ENCODE results near the gene CFAP99.

The CFAP99 gene

DNA sequence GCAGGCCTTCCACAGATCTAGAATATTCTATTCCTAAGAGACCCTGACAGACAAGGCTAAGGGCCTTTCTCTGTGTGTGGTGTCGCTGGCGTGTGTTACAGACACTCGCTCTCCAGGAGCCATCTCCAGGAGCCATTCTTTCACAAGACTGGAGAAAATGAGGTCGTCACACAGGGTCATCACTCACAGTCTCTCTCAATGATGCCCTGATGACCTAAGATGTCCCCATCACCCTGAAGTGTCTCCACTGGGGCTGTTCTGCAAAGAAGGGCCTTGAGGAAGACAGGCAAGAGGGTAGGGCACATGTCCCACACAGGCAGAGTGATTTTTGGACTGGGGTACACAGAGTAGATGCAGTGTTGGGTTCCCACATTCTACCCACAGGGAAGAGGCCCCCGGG is 35.0 kb upstream of the CFAP99 start:
- H3K9me3 ChIP-seq, result no peaks in the 10 kb centered on the region
- H3K27me3 ChIP-seq, result no peaks in the 10 kb centered on the region
- DNase-seq, result no peak
- H3K4me1 ChIP-seq, result peaks cover 0 to 6% (median 0%) of the 10 kb centered on the region in 4 donors
- no peaks in the 10 kb centered on the region for H3K36me3 ChIP-seq
- intact Hi-C loops (cut with DNase I; ENCODE audit: low total_unique reads), result no loop called here
- no peak overlapping the region for H3K27ac ChIP-seq
- no peak overlapping the region for H3K4me3 ChIP-seq
- TF ChIP-seq, protein P1, sequence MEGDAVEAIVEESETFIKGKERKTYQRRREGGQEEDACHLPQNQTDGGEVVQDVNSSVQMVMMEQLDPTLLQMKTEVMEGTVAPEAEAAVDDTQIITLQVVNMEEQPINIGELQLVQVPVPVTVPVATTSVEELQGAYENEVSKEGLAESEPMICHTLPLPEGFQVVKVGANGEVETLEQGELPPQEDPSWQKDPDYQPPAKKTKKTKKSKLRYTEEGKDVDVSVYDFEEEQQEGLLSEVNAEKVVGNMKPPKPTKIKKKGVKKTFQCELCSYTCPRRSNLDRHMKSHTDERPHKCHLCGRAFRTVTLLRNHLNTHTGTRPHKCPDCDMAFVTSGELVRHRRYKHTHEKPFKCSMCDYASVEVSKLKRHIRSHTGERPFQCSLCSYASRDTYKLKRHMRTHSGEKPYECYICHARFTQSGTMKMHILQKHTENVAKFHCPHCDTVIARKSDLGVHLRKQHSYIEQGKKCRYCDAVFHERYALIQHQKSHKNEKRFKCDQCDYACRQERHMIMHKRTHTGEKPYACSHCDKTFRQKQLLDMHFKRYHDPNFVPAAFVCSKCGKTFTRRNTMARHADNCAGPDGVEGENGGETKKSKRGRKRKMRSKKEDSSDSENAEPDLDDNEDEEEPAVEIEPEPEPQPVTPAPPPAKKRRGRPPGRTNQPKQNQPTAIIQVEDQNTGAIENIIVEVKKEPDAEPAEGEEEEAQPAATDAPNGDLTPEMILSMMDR (IDR thresholded peaks at IDR 0.05), result no peak

DNA sequence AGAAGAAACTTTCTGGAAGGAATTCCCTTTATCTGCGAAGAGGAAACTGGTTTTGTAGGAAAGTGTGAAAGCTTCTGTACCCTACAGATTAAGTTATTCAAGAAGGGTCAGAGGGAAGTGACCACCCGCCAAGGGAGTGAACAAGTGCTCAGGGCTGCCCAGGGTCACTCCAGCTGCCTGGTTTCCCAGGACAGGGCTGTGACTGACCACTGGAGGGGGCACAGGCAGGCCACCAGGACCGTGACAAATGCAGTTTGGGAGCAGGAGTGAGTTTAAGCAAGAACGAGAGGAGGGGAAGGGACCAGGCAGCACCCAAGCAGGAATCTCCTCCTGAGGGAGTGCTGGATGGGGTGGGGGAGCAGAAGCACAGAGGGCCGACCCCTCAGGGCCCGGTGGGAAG is 34.5 kb upstream of the CFAP99 start:
- no peak for DNase-seq
- Histone ChIP-seq H3K9me3 (no peaks in the 10 kb centered on the region), H3K27me3 (no peaks in the 10 kb centered on the region), H3K27ac (no peak overlapping the region), H3K4me3 (no peak overlapping the region), H3K36me3 (no peaks in the 10 kb centered on the region), H3K4me1 (peaks cover 0 to 6% (median 0%) of the 10 kb centered on the region in 4 donors)
- TF ChIP-seq, protein P1 (IDR thresholded peaks at IDR 0.05), result no peak
- intact Hi-C loops (cut with DNase I; ENCODE audit: low total_unique reads), result no loop called here

DNA sequence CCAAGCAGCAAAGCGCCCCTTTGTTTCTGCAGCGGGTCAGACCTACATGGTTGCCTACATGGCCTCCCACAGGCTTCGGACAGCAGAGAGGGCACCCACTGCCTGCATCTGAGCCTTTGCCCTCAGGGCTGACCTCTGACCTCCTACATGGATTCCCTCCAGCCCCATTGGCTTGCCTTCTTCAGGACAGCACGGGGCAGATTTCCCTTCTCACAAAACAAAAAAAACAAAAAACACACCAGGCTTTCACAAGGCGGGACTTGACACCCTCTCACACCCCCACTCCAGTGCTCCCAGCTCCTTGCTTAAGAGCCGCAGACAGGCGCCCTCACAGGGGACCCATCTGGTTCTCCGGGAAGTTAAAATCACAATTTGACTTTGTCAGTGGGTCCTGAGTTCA is 33.2 kb upstream of the CFAP99 start:
- intact Hi-C loops (cut with DNase I; ENCODE audit: low total_unique reads), result no loop called here
- H3K27me3 ChIP-seq, result no peaks in the 10 kb centered on the region
- DNase-seq, result no peak
- peaks cover 0 to 6% (median 0%) of the 10 kb centered on the region in 4 donors for H3K4me1 ChIP-seq
- no peaks in the 10 kb centered on the region for H3K9me3 ChIP-seq
- TF ChIP-seq, protein P1 (IDR thresholded peaks at IDR 0.05), result no peak
- no peaks in the 10 kb centered on the region for H3K36me3 ChIP-seq
- no peak overlapping the region for H3K27ac ChIP-seq
- no peak overlapping the region for H3K4me3 ChIP-seq

DNA sequence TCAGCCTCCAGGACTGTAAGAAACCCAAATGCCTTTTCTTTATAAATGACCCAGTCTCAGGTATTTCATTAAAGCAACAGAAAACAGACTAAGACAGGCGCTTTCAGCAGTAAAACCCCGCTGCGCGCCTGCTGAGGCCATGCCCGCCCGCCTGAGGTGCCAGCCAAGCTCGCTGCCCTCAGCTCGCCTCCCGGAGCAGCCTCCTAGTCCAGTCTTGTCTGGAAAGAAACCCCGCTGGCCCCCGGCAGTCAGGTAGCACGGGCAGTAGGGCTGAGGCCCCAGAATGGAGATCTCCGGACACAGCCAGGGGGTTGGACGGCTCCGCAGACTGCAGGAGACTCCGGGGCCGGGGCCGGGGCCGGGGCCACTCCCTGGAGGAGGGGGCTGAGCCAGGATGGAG is 32.0 kb upstream of the CFAP99 start:
- Histone ChIP-seq H3K4me1 (peaks cover 0 to 6% (median 0%) of the 10 kb centered on the region in 4 donors), H3K9me3 (no peaks in the 10 kb centered on the region), H3K36me3 (no peaks in the 10 kb centered on the region), H3K27me3 (no peaks in the 10 kb centered on the region), H3K4me3 (no peak overlapping the region), H3K27ac (no peak overlapping the region)
- intact Hi-C loops (cut with DNase I; ENCODE audit: low total_unique reads), result no loop called here
- DNase-seq, result no peak
- TF ChIP-seq, protein P1 (IDR thresholded peaks at IDR 0.05), result no peak

DNA sequence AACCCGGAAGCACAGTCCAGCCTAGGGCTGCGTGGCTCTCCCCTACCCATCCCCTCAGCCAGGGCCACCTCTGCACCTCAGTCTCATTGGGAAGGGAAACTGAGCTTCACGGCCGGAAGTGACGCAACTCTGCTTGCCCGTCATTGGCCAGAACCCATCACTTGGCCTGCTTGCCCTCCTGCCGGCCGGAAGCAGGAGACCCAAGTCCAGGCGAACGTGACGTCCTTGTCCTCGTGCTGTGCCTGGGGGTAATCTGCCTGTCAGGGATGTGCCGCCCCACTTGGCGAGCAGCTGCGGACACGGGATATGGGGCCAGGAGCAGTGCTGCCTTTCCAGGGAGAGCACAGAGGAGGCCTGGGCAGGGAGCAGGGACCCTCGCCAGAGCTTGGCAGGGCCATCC is 31.5 kb upstream of the CFAP99 start:
- no peak overlapping the region for H3K4me3 ChIP-seq
- no peak for DNase-seq
- peaks cover 0 to 6% (median 0%) of the 10 kb centered on the region in 4 donors for H3K4me1 ChIP-seq
- H3K27ac ChIP-seq, result no peak overlapping the region
- no peaks in the 10 kb centered on the region for H3K9me3 ChIP-seq
- no peaks in the 10 kb centered on the region for H3K27me3 ChIP-seq
- TF ChIP-seq, protein P1 (IDR thresholded peaks at IDR 0.05), result no peak
- no peaks in the 10 kb centered on the region for H3K36me3 ChIP-seq
- intact Hi-C loops (cut with DNase I; ENCODE audit: low total_unique reads), result no loop called here

DNA sequence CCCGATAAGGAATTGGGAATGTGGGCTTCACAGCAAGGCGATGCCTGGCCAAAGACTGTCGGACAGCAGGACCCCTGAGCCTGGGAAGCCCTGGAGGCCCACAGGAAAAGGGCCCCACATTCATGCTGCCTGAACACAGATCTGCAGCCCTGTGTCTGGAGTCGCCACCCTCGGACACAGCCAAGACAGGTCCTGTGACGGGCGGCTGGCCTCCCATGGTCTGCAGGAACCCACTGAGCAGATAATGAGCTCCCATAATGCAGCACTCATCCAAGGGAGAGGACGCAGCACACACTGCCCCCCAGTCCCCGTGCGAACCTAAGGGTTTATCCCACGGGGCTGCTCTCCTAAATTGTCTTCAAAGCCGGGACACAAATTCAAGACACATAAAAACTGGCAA is 30.9 kb upstream of the CFAP99 start:
- intact Hi-C loops (cut with DNase I; ENCODE audit: low total_unique reads), result no loop called here
- H3K4me1 ChIP-seq, result peaks cover 0 to 6% (median 0%) of the 10 kb centered on the region in 4 donors
- H3K27me3 ChIP-seq, result no peaks in the 10 kb centered on the region
- TF ChIP-seq, protein P1 (IDR thresholded peaks at IDR 0.05), result no peak
- H3K9me3 ChIP-seq, result no peaks in the 10 kb centered on the region
- no peak for DNase-seq
- no peak overlapping the region for H3K4me3 ChIP-seq
- H3K36me3 ChIP-seq, result no peaks in the 10 kb centered on the region
- no peak overlapping the region for H3K27ac ChIP-seq
